Mucosa of rectum (tissue), 2 donors: ENCODE measurements around the gene GIPC3.
"Not testable (repeated sequence)": the region's sequence is repeated elsewhere in the genome, so short reads cannot be mapped to it uniquely, and the experiment has no call there.

Source experiments
- H3K27ac ChIP-seq, 2 donors: one replicate each; pipeline ENCODE4 v1.7.0; 2013; ENCODE audit warnings: inconsistent platforms in 2 of 2, low read depth in 2 of 2, low read length in 2 of 2
- H3K27me3 ChIP-seq, 2 donors: one replicate each; pipeline ENCODE4 v1.7.0; 2013; ENCODE audit warnings: low read length in 2 of 2; ENCODE audit not compliant: control insufficient read depth in 2 of 2, insufficient read depth in 2 of 2
- H3K36me3 ChIP-seq, 2 donors: one replicate each; pipeline ENCODE4 v1.7.0; 2013; ENCODE audit warnings: low read length in 2 of 2; ENCODE audit not compliant: control insufficient read depth in 2 of 2, insufficient read depth in 2 of 2
- H3K4me1 ChIP-seq, 2 donors: one replicate each; pipeline ENCODE4 v1.7.0; 2013; ENCODE audit warnings: low read length in 2 of 2, mild to moderate bottlenecking in 1 of 2; ENCODE audit not compliant: control insufficient read depth in 2 of 2, insufficient read depth in 2 of 2
- H3K4me3 ChIP-seq, 2 donors: one replicate each; pipeline ENCODE4 v1.7.0; 2013; ENCODE audit warnings: low read length in 2 of 2
- H3K9ac ChIP-seq, 2 donors: one replicate each; pipeline ENCODE4 v1.7.0; 2013; ENCODE audit warnings: low read length in 2 of 2, low read depth in 1 of 2, mild to moderate bottlenecking in 1 of 2
- H3K9me3 ChIP-seq, 2 donors: one replicate each; pipeline ENCODE4 v1.7.0; 2013; ENCODE audit warnings: low read length in 2 of 2; ENCODE audit not compliant: control insufficient read depth in 2 of 2
- donor health status: healthy.
- donor health status: Normal muscosa, but diverticular disease.

The GIPC3 gene

DNA sequence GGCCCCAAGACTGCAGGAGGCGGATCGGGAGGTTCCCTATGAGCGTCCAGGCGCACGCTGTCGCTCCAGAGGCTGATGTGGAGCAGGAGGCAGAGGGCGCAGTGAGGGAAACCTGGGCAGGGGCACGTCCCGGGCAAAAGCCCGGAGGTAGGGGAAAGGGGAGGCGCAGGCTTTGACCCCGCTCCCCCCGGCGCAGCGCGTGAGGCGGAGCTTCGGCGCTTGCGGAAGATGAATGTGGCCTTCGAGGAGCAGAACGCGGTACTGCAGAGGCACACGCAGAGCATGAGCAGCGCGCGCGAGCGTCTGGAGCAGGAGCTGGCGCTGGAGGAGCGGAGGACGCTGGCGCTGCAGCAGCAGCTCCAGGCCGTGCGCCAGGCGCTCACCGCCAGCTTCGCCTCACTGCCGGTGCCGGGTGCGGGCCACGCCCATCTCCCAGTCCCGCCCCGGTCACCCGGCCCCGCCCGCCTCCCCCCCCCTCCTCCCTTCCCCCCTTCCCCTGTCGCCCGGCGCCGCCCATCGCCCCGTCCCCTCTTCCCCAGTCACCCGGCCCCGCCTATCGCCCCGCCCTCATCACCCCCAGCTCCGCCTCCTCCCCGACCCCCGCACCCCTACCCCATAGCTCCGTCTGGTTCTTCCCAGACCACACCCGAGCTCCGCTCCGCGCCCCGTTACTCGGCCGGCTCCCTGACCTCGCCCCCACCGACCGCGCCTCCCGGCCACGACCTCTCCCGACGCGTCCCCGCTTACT is 8.4 kb upstream of the GIPC3 start:
- Histone ChIP-seq H3K9ac (peak overlapping the region in 1 of 2 donors; percentile 47), H3K9me3 (no peaks in the 10 kb centered on the region), H3K4me3 (peak overlapping the region; percentile 45 to 48), H3K27ac (peak overlapping the region; percentile 2 to 38), H3K4me1 (peaks cover 15 to 19% of the 10 kb centered on the region in 2 donors), H3K27me3 (no peaks in the 10 kb centered on the region), H3K36me3 (peaks cover 0 to 5% of the 10 kb centered on the region in 2 donors)

DNA sequence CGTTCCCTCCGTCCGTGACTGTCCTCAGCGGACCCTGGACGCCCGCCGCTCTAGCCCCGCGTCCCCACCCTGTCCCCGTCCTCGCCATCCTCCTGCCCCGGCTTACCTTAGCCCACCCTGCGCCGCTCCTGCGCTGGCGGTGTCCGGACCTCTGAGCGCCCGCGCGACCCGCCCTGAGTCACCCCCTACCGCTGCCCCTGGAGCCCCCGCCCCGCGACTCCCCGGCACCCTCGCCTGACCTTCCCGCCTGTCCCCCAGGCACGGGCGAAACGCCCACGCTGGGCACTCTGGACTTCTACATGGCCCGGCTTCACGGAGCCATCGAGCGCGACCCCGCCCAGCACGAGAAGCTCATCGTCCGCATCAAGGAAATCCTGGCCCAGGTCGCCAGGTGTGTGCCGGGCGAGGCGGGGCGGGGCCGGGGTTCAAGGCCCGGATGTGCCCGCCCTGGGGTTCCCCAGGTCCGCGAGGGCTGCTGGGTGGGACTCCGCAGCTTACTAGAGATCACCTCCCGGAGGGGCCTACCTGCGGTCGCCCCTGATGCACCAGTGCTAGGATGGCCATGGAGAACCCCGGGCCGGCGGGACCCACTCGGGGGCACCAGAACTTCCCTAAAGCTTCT is 7.4 kb upstream of the GIPC3 start:
- no peak overlapping the region for H3K4me3 ChIP-seq
- no peaks in the 10 kb centered on the region for H3K27me3 ChIP-seq
- H3K9ac ChIP-seq, result no peak overlapping the region
- H3K27ac ChIP-seq, result peak overlapping the region in 1 of 2 donors; percentile 38
- no peaks in the 10 kb centered on the region for H3K9me3 ChIP-seq
- peaks cover 0 to 5% of the 10 kb centered on the region in 2 donors for H3K36me3 ChIP-seq
- peaks cover 10 to 15% of the 10 kb centered on the region in 2 donors for H3K4me1 ChIP-seq

DNA sequence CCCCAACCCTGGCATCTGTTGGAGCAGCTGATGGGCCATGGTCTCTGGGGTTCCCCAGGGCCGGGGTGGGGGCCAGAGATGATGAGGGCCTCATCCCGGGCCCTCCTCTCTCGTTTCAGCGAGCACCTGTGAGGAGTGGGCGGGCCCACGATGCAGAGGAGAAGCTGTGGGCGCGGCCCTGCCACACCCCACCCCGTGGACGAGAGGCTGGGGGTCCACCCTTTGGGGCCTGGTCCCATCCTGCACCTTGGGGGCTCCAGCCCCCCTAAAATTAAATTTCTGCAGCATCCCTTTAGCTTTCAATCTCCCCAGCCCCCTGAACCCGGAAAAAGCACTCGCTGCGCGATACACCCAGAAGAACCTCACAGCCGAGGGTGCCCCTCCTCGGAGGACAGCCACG is 6.9 kb upstream of the GIPC3 start:
- Histone ChIP-seq H3K9ac (no peak overlapping the region), H3K9me3 (no peaks in the 10 kb centered on the region), H3K36me3 (peaks cover 0 to 5% of the 10 kb centered on the region in 2 donors), H3K27me3 (no peaks in the 10 kb centered on the region), H3K27ac (no peak overlapping the region), H3K4me3 (no peak overlapping the region), H3K4me1 (peaks cover 10 to 15% of the 10 kb centered on the region in 2 donors)

DNA sequence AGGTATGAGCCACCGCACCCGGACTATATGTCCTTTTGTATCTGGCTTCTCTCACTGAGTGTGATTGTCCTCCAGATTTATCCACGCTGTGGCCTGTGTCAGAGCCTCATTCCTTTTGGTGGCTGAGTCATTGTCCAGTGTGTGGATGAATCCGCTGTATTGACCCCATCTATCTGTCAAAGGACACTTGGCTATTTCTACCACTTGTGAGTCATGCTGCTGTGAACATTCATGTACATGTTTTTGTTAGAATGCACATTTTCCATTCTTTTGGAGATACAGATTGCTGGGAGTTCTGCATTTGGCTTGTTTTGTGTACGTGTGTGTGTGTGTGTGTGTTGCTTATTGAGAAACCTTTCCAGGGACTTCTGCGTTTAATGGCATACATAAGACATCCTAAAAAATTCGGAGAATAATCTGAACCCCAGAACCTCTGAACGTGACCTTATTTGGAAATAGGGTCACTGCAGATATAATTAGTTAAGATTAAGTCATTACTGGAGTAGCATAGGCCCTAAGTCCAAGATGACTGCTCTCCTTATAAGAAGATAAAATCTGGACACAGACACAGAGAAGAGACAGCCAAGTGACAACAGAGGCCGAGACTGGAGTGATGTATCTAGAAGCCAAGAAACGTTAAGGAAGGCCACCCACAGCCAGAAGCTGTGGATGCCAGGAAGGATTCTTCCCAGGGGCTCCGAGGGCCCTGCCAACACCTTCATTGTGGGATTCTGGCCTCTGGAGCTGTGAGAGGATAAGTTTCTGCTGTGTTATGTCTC is 4.9 kb upstream of the GIPC3 start:
- H3K9ac ChIP-seq, result no peak overlapping the region
- peak overlapping the region; percentile 39 to 56 for H3K27ac ChIP-seq
- H3K4me3 ChIP-seq, result no peak overlapping the region
- peaks cover 0 to 3% of the 10 kb centered on the region in 2 donors for H3K27me3 ChIP-seq
- peaks cover 10 to 11% of the 10 kb centered on the region in 2 donors for H3K4me1 ChIP-seq
- peaks cover 0 to 2% of the 10 kb centered on the region in 2 donors for H3K36me3 ChIP-seq
- H3K9me3 ChIP-seq, result no peaks in the 10 kb centered on the region

DNA sequence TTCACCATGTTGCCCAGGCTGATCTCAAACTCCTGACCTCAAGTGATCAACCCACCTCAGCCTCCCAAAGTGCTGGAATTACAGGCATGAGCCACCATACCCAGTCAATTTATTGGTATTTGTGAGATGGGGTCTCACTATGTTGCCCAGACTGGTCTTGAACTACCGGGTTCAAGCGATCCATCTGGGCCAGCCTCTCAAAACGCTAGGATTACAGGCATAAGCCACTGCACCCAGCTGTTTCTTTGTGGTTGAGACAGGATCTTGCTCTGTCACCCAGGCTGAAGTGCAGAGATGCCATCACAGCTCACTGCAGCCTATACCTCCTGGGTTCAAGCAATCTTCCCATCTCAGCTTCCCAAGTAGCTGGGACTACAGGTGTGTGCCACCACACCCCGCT is 3.5 kb upstream of the GIPC3 start:
- H3K9ac ChIP-seq, H3K4me3 ChIP-seq, H3K36me3 ChIP-seq, H3K9me3 ChIP-seq, H3K4me1 ChIP-seq, H3K27me3 ChIP-seq, H3K27ac ChIP-seq: not testable (repeated sequence)

DNA sequence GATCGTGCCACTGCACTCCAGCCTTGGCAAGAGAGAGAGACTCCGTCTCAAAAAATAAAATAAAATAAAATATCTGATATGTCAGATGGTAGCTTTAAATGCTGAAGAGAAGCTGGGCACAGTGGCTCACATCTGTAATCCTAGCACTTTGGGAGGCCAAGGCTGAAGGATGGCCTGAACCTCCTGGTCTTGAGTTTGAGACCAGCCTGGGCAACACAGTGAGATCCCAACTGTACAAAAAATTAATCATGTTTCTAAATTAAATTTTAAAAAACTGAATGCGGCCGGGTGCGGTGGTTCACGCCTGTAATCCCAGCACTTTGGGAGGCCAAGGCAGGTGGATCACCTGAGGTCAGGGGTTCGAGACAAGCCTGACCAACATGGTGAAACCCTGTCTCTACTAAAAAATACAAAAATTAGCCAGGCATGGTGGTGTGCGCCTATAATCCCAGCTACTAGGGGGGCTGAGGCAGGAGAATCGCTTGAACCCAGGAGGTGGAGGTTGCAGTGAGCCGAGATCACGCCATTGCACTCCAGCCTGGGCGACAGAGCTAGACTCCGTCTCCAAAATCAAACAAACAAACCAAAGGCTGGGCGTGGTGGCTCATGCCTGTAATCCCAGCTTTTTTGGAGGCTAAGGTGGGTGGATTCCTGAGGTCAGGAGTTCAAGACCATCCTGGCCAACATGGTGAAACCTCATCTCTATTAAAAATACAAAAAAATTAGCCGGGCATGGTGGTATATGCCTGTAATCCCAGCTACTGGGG is 1.1 kb upstream of the GIPC3 start:
- H3K9me3 ChIP-seq, H3K9ac ChIP-seq, H3K27me3 ChIP-seq, H3K4me1 ChIP-seq, H3K27ac ChIP-seq, H3K4me3 ChIP-seq, H3K36me3 ChIP-seq: not testable (repeated sequence)

DNA sequence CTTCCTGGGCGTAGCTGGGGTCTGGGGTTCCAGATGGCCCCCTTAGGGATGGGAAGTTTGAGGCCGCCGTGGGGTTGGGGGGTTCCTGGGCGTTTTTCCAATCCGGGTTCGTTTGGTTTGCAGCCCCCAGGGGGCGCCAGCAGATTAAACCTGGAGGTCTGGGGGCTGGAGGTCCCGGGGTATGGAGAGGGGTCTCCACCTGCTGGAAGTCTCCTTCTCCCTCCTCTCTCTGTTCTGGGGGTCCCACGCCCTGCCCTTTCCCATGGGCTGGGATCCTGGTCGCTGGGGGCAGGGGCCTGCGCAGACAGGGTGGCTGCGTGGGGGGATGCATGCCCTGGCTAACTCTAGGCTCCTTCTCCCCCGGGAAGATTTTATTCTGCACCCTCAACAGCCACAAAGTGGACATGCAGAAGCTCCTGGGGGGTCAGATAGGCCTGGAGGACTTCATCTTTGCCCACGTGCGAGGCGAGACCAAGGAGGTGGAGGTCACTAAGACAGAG is 899 bp downstream of the GIPC3 start:
- Histone ChIP-seq H3K9ac (no peak overlapping the region), H3K36me3 (no peaks in the 10 kb centered on the region), H3K9me3 (no peaks in the 10 kb centered on the region), H3K4me1 (peaks cover 0 to 4% of the 10 kb centered on the region in 2 donors), H3K27me3 (peaks cover 3 to 5% of the 10 kb centered on the region in 2 donors), H3K4me3 (peak overlapping the region; percentile 20 to 41), H3K27ac (no peak overlapping the region)

DNA sequence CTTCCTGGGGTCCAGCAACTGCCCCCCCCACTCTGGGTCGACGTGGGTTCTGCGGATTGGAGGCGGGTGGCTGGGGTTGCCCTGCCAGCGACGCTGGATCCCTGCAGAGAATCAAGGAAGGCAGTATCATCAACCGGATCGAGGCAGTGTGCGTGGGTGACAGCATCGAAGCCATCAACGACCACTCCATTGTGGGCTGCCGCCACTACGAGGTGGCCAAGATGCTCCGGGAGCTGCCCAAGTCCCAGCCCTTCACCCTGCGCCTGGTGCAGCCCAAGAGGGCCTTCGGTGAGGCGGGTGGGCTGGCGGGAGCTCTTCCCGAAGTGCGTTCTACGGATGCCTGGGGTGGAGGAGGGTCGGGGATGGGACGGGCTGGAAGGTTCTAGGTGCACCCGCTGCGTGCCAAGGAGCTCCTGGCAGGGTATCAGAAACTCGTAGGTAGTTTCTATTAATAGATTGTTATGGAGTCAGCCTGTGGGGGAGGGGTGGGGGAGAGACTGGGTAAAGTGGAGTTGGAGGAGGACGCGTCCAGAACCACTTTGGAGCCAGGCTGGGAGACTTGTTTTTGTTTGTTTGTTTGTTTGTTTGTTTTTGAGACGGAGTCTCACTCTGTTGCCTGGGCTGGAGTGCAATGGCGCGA is 1.5 kb downstream of the GIPC3 start:
- H3K4me1 ChIP-seq, result peaks cover 0 to 4% of the 10 kb centered on the region in 2 donors
- H3K9me3 ChIP-seq, result no peaks in the 10 kb centered on the region
- H3K27ac ChIP-seq, result no peak overlapping the region
- H3K4me3 ChIP-seq, result no peak overlapping the region
- peaks cover 3 to 5% of the 10 kb centered on the region in 2 donors for H3K27me3 ChIP-seq
- no peaks in the 10 kb centered on the region for H3K36me3 ChIP-seq
- H3K9ac ChIP-seq, result no peak overlapping the region

DNA sequence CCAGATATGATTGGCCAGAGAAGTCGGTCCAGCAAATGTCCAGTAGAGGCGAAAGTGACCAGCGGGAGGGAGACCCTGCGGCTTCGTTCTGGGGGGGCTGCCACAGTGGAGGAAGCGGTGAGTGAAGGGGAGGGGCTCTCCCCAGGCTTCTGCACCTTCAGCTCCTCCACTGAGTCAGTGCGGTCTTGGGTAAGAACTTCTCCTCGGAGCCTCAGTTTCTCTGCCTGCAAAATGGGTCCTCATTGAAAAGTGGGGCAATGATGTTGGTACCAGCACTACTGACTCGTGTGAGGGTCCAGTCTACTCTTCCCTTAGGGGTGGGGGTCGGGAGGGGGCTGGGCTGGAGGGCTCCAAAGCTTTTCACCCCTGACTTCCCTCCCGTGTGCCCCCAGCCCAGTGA is 4.2 kb downstream of the GIPC3 start:
- H3K27me3 ChIP-seq, result peaks cover 3 to 5% of the 10 kb centered on the region in 2 donors
- no peak overlapping the region for H3K9ac ChIP-seq
- no peak overlapping the region for H3K27ac ChIP-seq
- H3K4me3 ChIP-seq, result no peak overlapping the region
- peaks cover 0 to 4% of the 10 kb centered on the region in 2 donors for H3K4me1 ChIP-seq
- H3K9me3 ChIP-seq, result no peaks in the 10 kb centered on the region
- H3K36me3 ChIP-seq, result no peaks in the 10 kb centered on the region
